Middle frontal gyrus (tissue), 1 donor: ENCODE data around the gene SPSB3.

ENCODE experiments used
- DNase-seq: peaks from one replicate; pipeline ENCODE4 v3.0.0-alpha.2; 2015; ENCODE audit warnings: low spot score; ENCODE audit errors: extremely low spot score

SPSB3 gene

GRCh38 chr16:1788708-1789100 is 6.3 kb upstream of the SPSB3 start:
- DNase-seq: no peak

GRCh38 chr16:1788095-1788707 is 5.8 kb upstream of the SPSB3 start:
- no peak for DNase-seq

GRCh38 chr16:1787322-1788094 is 5.1 kb upstream of the SPSB3 start:
- no peak for DNase-seq

GRCh38 chr16:1787056-1787321 is 4.6 kb upstream of the SPSB3 start:
- no peak for DNase-seq

- no peak for DNase-seq
Measured at GRCh38 chr16:1786242-1787055, 4.1 kb upstream of the SPSB3 start.

- DNase-seq: no peak
Measured at GRCh38 chr16:1785846-1786170, 3.4 kb upstream of the SPSB3 start.

GRCh38 chr16:1784977-1785845 is 2.8 kb upstream of the SPSB3 start:
- no peak for DNase-seq

- DNase-seq: no peak
Measured at GRCh38 chr16:1781758-1782407, 488 bp downstream of the SPSB3 start.

GRCh38 chr16:1781254-1781653 is 1.1 kb downstream of the SPSB3 start:
- DNase-seq: no peak

GRCh38 chr16:1780677-1781072 is 1.7 kb downstream of the SPSB3 start:
- DNase-seq: no peak

- DNase-seq: no peak
Measured at GRCh38 chr16:1779741-1780676, 2.4 kb downstream of the SPSB3 start.

- DNase-seq: no peak
Measured at GRCh38 chr16:1779234-1779701, 3.1 kb downstream of the SPSB3 start.

GRCh38 chr16:1778200-1779179 is 3.9 kb downstream of the SPSB3 start:
- DNase-seq: no peak

GRCh38 chr16:1777375-1778199 is 4.8 kb downstream of the SPSB3 start:
- no peak for DNase-seq

GRCh38 chr16:1776991-1777374 is 5.4 kb downstream of the SPSB3 start:
- DNase-seq: no peak

GRCh38 chr16:1776672-1776955 is 5.8 kb downstream of the SPSB3 start:
- DNase-seq: no peak

- no peak for DNase-seq
Measured at GRCh38 chr16:1775846-1776671, 6.3 kb downstream of the SPSB3 start.
